ENCODE data around the gene ADAMTS7.
A peak's percentile ranks its signal among the peaks of the same experiment; 100 is the strongest.

Gene ADAMTS7

GRCh38 chr15:78828920-78829319 lies 17.7 kb upstream of the ADAMTS7 start:
- DNase-seq (ENCODE audit: low read depth in 2 of 2) = no peak
- H3K4me3 ChIP-seq (replicated peaks in 1 of 2; ENCODE audit: low read depth in 2 of 2, low read length in 2 of 2) = no peak overlapping the region
- TF ChIP-seq CTCF (IDR thresholded peaks at IDR 0.05; ENCODE audit: low read depth, low read length) = no peak

GRCh38 chr15:78822514-78822913 lies 11.2 kb upstream of the ADAMTS7 start:
- H3K4me3 ChIP-seq (replicated peaks in 1 of 2; ENCODE audit: low read depth in 2 of 2, low read length in 2 of 2) = no peak overlapping the region
- peak in 1 of 2 donors; percentile 35 for DNase-seq (ENCODE audit: low read depth in 2 of 2)
- TF ChIP-seq CTCF (IDR thresholded peaks at IDR 0.05; ENCODE audit: low read depth, low read length) = no peak

GRCh38 chr15:78811825-78812183 lies 540 bp upstream of the ADAMTS7 start:
- H3K4me3 ChIP-seq (replicated peaks in 1 of 2; ENCODE audit: low read depth in 2 of 2, low read length in 2 of 2) = peak overlapping the region; percentile 43 to 49
- no peak for TF ChIP-seq CTCF (IDR thresholded peaks at IDR 0.05; ENCODE audit: low read depth, low read length)
- DNase-seq (ENCODE audit: low read depth in 2 of 2) = no peak

- DNase-seq (ENCODE audit: low read depth in 2 of 2) = peak; percentile 58 to 66
- H3K4me3 ChIP-seq (replicated peaks in 1 of 2; ENCODE audit: low read depth in 2 of 2, low read length in 2 of 2) = peak overlapping the region; percentile 69 to 74
- TF ChIP-seq CTCF (IDR thresholded peaks at IDR 0.05; ENCODE audit: low read depth, low read length) = no peak
Observed at GRCh38 chr15:78810362-78811123, 721 bp downstream of the ADAMTS7 start.

- H3K4me3 ChIP-seq (replicated peaks in 1 of 2; ENCODE audit: low read depth in 2 of 2, low read length in 2 of 2) = peak overlapping the region; percentile 69 to 74
- TF ChIP-seq CTCF (IDR thresholded peaks at IDR 0.05; ENCODE audit: low read depth, low read length) = no peak
- DNase-seq (ENCODE audit: low read depth in 2 of 2) = no peak
Observed at GRCh38 chr15:78810003-78810361, 1.3 kb downstream of the ADAMTS7 start.

GRCh38 chr15:78808550-78808949 lies 2.7 kb downstream of the ADAMTS7 start:
- no peak overlapping the region for H3K4me3 ChIP-seq (replicated peaks in 1 of 2; ENCODE audit: low read depth in 2 of 2, low read length in 2 of 2)
- peak; percentile 69 for TF ChIP-seq CTCF (IDR thresholded peaks at IDR 0.05; ENCODE audit: low read depth, low read length)
- DNase-seq (ENCODE audit: low read depth in 2 of 2) = peak; percentile 52 to 73

GRCh38 chr15:78807359-78807758 lies 3.9 kb downstream of the ADAMTS7 start:
- H3K4me3 ChIP-seq (replicated peaks in 1 of 2; ENCODE audit: low read depth in 2 of 2, low read length in 2 of 2) = no peak overlapping the region
- TF ChIP-seq CTCF (IDR thresholded peaks at IDR 0.05; ENCODE audit: low read depth, low read length) = no peak
- DNase-seq (ENCODE audit: low read depth in 2 of 2) = no peak
